Measurements from ENCODE around the gene VRK1.

- no peak for TF ChIP-seq CTCF (conservative IDR thresholded peaks at IDR 0.05; ENCODE audit: low read length)
- TF ChIP-seq EZH2phosphoT487 (IDR thresholded peaks at IDR 0.05; ENCODE audit: borderline replicate concordance), result no peak
Measured at GRCh38 chr14:96747608-96748007, 49.6 kb upstream of the VRK1 start.

All from Loucy (cell line).